NT2/D1 (cell line): Measurements from ENCODE around the gene ACACB.

ENCODE experiments used
- SUZ12 ChIP-seq: IDR thresholded peaks from 2 replicates; pipeline ENCODE4 v1.6.1; 2011; ENCODE audit not compliant: insufficient read length, insufficient read depth; ENCODE audit errors: extremely low read depth
- YY1 ChIP-seq: IDR thresholded peaks from 2 replicates; pipeline ENCODE4 v1.6.1; 2011; ENCODE audit not compliant: insufficient read length, insufficient read depth
- ZNF274 ChIP-seq: IDR thresholded peaks from 2 replicates; pipeline ENCODE4 v1.6.1; 2011; ENCODE audit warnings: mild to moderate bottlenecking, low read depth, low read length

DNA sequence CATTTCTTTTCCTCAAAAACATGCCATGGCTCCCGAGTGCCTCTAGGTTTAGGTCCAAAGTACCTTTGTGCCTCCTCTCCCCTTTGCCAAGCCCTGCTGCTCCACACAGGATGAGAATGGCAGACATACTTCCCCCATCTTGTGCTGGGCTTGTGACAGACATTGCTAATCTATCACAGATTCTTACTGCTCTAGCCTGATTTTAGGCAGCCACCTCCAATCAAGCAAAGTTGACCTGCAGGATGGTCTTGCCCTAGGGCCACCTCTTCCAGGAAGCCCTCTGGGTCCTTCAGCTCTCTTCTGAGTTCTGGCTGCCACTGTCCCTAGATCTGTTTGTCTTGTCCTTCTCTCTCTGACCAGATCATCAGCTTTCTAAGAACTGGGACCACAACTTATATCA is 172.2 kb downstream of the ACACB start:
- TF ChIP-seq YY1 (peak; percentile 52), SUZ12 (no peak), ZNF274 (no peak)
